NT2/D1 (cell line): Measurements from ENCODE around the gene MPO.

Source experiments
- SUZ12 ChIP-seq: IDR thresholded peaks from 2 replicates; pipeline ENCODE4 v1.6.1; 2011; ENCODE audit not compliant: insufficient read length, insufficient read depth; ENCODE audit errors: extremely low read depth
- YY1 ChIP-seq: IDR thresholded peaks from 2 replicates; pipeline ENCODE4 v1.6.1; 2011; ENCODE audit not compliant: insufficient read length, insufficient read depth
- ZNF274 ChIP-seq: IDR thresholded peaks from 2 replicates; pipeline ENCODE4 v1.6.1; 2011; ENCODE audit warnings: mild to moderate bottlenecking, low read depth, low read length

DNA sequence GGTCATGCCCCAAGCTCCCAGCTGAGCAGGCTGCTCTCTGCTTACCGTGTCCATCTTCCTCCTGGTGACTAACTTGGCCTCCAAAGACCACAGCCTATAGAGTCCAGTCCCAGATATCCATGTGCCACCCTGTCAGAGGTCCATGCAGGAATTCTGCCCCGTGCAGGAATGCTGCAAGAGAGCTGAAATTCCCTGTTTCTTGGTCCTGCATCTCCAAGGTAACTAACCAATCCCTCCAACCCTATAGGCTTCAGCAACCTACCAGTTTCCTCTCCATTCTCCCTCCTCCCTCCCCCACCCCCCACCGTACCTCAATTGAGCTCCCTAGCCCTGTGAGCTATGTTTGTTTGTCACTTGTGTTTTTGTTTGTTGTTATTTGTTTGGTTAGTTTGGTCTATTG lies 52.1 kb downstream of the MPO start:
- TF ChIP-seq ZNF274 (no peak), SUZ12 (no peak), YY1 (no peak)
